Heart right ventricle (tissue), 16 donors: ENCODE data around the gene BABAM2. TPM values are rescaled to one million over a fixed set of nuclear protein-coding genes. Genes with fewer than 3 reads are reported as not detected.
"Not testable (repeated sequence)": the region's sequence is repeated elsewhere in the genome, so short reads cannot be mapped to it uniquely, and the experiment has no call there.

Source experiments
- ATAC-seq, 8 donors: fragments of 200-7000 bp; cut with Tn5 transposase; one replicate each; pipeline ENCODE4 v1.9.1; 2020; ENCODE audit warnings: mild to moderate bottlenecking in 8 of 8, moderate library complexity in 8 of 8, moderate number of reproducible peaks in 1 of 8
- DNase-seq, 2 donors: peaks; one replicate each; pipeline ENCODE4 v3.0.0-alpha.2; 2020
- H3K27ac ChIP-seq, 10 donors: fragments of 200-600 bp; sonication (generic) in 2 of 10; one replicate each; pipeline versions ENCODE4 v1.5.0 to v1.8.0; 2020 to 2022; ENCODE audit warnings: mild to moderate bottlenecking in 3 of 10
- H3K27me3 ChIP-seq, 7 donors: fragments of 200-600 bp; one replicate each; pipeline ENCODE4 v1.8.0; 2021 to 2022; ENCODE audit warnings: mild to moderate bottlenecking in 2 of 7
- H3K36me3 ChIP-seq, 9 donors: fragments of 200-600 bp; sonication (generic) in 1 of 9; one replicate each; pipeline versions ENCODE4 v1.5.0 to v1.8.0; 2020 to 2022; ENCODE audit warnings: mild to moderate bottlenecking in 2 of 9
- H3K4me1 ChIP-seq, 9 donors: fragments of 200-600 bp; sonication (generic) in 1 of 9; one replicate each; pipeline versions ENCODE4 v1.5.0 to v1.8.0; 2020 to 2022; ENCODE audit warnings: mild to moderate bottlenecking in 4 of 9
- H3K4me3 ChIP-seq, 10 donors: fragments of 200-600 bp; sonication (generic) in 2 of 10; one replicate each; pipeline versions ENCODE4 v1.5.0 to v1.8.0; 2020 to 2022; ENCODE audit warnings: mild to moderate bottlenecking in 7 of 10, moderate library complexity in 2 of 10
- H3K9me3 ChIP-seq, 11 donors: fragments of 200-600 bp in 10 of 11; sonication (generic) in 2 of 11; one replicate each; pipeline versions ENCODE4 v1.5.0 to v1.8.0; 2013 to 2022; ENCODE audit warnings: mild to moderate bottlenecking in 2 of 11, control low read depth in 1 of 11, moderate library complexity in 1 of 11
- WGBS, 2 donors: extraction: QIAGEN DNeasy Blood & Tissue Kit; methylation state at CpG; one replicate each; pipeline ENCODE4 v1.1.7; 2013; ENCODE audit warnings: inconsistent platforms in 1 of 2; 5-methylcytosine and 5-hydroxymethylcytosine counted together
- intact Hi-C, 10 donors: fragments of 100-400 bp; cut with DNase I; formaldehyde crosslinking; loops; one replicate each; pipeline versions ENCODE4 v1.11.1 to v1.14.2; 2022
- polyA plus RNA-seq, 2 donors: library from polyadenylated mRNA; stranded (reverse); fragments of 200-250 nt; gene quantifications; one replicate each; pipeline ENCODE4 v1.2.3, GENCODE V29; 2013
- total RNA-seq, 10 donors: library from RNA; stranded (reverse); fragmentation: NEBNext Ultra II Directional in 3 of 10; extraction: Animal tissue kit (Norgen Biotek cat#: 25700) in 3 of 10; gene quantifications; one replicate each; pipeline versions ENCODE4 v1.2.1 to v1.2.4, GENCODE V29; 2021 to 2023
- TF ChIP-seq, protein P1 (sequence below), 9 donors: fragments of 200-600 bp; sonication (generic) in 2 of 9; IDR thresholded peaks; one replicate each; pipeline versions ENCODE4 v1.5.0 to v1.8.0; 2021 to 2022; ENCODE audit warnings: antibody characterized with exemption in 9 of 9, mild to moderate bottlenecking in 5 of 9, moderate library complexity in 1 of 9
- donor health status: Arrhythmogenic right ventricular cardiomyopathy.
- donor health status: ischemic (EF 13 %, LVEDD 7.1; RV severe dilation, severe dysfunction).
- donor health status: healthy with polysubstance abuse.
- donor health status: DM: no; HTN: yes; CAD: no.
- donor health status: DM: no; HTN: no; CAD: no.
- donor health status: ischemic (EF 25% LVEDD 6.9; RV normal size, moderate dysfunction).
- donor health status: ischemic (EF 25% LVEDD 5.7; RV mildly dilated, moderate dysfunction).
- donor health status: healthy.
- donor health status: DM: yes; HTN: yes; CAD: no.
- donor health status: Ischemic cardiomyopathy.
- donor health status: ischemic (EF 35%, LVEDD 5.7; RV mildly dilated, moderate dysfunction).
- donor health status: nonischemic (EF 11% LVEDD 7.7; RV severe dilation, severe dysfunction).
- donor health status: DM: yes; HTN: yes; CAD: no.
- donor health status: PGD.
- donor health status: ischemic (EF 29% LVEDD 5.4; RV normal size, mild dysfunction).
- donor health status: nonischemic (EF 23%, LVEDD 6.1; RV moderate dilation, normal function).

The BABAM2 gene
- total and polyA plus RNA-seq, 12 donors = 13.3 to 83.4 (median 65.9) TPM

DNA sequence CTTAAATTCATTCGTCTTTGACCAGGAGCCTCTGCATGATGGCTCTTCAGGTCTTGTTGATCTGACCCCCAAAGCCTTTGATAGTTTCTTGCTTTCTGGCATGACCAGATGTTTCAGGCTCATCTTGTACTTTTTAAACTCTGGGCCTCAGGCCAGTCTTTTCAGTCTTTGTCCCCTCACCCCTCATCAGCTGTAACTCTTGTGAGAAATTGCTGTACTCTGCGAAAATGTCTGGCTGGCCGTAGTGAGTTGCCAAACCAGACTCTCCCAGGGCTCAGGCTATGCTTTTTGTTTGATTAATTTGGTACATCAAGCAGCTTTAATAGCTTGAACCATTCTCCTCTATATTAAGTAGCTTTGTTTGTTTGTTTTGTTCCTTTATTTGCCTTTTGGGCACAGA is 75.9 kb downstream of the BABAM2 start:
- 41 to 60% methylated on average over 3 of the region's 3 CpGs for WGBS, 2 donors
- peak in 1 of 2 donors; percentile 21 for DNase-seq

DNA sequence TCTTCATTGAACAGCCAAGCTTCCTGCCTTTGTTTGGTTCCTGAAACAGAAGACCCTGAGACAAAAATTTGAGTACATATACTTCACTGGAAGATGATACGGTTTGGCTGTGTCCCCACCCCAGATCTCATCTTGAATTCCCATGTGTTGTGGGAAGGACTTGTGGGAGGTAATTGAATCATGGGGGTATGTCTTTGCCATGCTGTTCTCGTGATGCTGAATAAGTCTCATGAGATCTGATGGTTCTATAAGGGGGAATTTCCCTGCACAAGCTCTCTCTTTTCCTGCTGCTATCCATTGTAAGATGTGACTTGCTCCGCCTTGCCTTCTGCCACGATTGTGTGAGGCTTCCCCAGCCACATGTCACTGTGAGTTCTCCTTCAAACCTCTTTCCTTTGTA is 76.5 kb downstream of the BABAM2 start:
- Histone ChIP-seq H3K36me3 (no peaks in the 10 kb centered on the region), H3K27ac (peak overlapping the region in 3 of 10 donors; percentile 10 to 73 (median 46)), H3K27me3 (no peaks in the 10 kb centered on the region), H3K9me3 (peaks cover 0 to 19% (median 0%) of the 10 kb centered on the region in 11 donors), H3K4me1 (peaks cover 0 to 33% (median 15%) of the 10 kb centered on the region in 9 donors), H3K4me3 (no peak overlapping the region)
- TF ChIP-seq, protein P1, sequence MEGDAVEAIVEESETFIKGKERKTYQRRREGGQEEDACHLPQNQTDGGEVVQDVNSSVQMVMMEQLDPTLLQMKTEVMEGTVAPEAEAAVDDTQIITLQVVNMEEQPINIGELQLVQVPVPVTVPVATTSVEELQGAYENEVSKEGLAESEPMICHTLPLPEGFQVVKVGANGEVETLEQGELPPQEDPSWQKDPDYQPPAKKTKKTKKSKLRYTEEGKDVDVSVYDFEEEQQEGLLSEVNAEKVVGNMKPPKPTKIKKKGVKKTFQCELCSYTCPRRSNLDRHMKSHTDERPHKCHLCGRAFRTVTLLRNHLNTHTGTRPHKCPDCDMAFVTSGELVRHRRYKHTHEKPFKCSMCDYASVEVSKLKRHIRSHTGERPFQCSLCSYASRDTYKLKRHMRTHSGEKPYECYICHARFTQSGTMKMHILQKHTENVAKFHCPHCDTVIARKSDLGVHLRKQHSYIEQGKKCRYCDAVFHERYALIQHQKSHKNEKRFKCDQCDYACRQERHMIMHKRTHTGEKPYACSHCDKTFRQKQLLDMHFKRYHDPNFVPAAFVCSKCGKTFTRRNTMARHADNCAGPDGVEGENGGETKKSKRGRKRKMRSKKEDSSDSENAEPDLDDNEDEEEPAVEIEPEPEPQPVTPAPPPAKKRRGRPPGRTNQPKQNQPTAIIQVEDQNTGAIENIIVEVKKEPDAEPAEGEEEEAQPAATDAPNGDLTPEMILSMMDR (IDR thresholded peaks at IDR 0.05) = no peak
- intact Hi-C loops = no loop called here
- DNase-seq = no peak
- 72 to 73% methylated on average over 4 of the region's 4 CpGs for WGBS, 2 donors
- no peak for ATAC-seq

More for the DNA sequence above, 75.9 kb downstream of the BABAM2 start:
- ATAC-seq = peak in 5 of 8 donors; percentile 53 to 92 (median 58)
- Histone ChIP-seq H3K4me3 (no peak overlapping the region), H3K9me3 (peaks cover 0 to 19% (median 0%) of the 10 kb centered on the region in 11 donors), H3K27me3 (no peaks in the 10 kb centered on the region), H3K27ac (peak overlapping the region in 4 of 10 donors; percentile 1 to 73 (median 28)), H3K36me3 (no peaks in the 10 kb centered on the region), H3K4me1 (peaks cover 0 to 32% (median 15%) of the 10 kb centered on the region in 9 donors)
- TF ChIP-seq, protein P1 (IDR thresholded peaks at IDR 0.05) = no peak
- intact Hi-C loops = no loop called here

DNA sequence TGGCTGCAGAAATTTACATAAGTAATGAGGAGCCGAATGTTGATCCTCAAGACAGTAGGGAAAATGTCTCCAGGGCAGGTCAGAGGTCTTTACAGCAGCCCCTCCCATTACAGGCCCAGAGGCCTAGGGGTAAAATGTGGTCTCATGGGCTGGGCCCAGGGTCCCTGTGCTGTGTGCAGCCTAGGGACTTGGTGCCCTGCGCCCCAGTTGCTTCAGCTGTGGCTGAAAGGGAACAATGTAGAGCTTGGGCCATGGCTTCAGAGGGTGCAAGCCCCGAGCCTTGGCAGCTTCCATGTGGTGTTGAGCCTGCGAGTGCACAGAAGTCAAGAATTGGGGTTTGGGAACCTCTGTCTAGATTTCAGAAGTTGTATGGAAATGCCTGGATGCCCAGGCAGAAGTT is 77.5 kb downstream of the BABAM2 start:
- intact Hi-C loops, ATAC-seq, H3K27ac ChIP-seq, DNase-seq, H3K4me3 ChIP-seq, H3K27me3 ChIP-seq, H3K36me3 ChIP-seq: not testable (repeated sequence)
- 96 to 100% methylated on average over 4 of the region's 4 CpGs for WGBS, 2 donors
- Histone ChIP-seq H3K9me3 (peaks cover 0 to 19% (median 0%) of the 10 kb centered on the region in 11 donors), H3K4me1 (peaks cover 0 to 33% (median 15%) of the 10 kb centered on the region in 9 donors)

DNA sequence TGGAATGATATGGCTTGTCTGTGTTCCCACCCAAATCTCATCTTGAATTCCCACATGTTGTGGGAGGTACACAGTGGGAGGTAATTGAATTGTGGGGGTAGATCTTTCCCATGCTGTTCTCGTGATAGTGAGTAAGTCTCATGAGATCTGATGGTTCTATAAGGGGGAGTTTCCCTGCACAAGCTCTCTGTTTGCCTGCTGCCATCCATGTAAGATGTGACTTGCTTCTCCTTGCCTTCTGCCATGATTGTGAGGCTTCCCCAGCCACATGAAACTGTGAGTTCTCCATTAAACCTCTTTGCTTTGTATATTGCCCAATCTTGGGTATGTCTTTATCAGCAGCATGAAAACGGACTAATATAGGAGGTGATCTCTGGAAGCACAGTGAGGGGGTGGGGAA is 78.4 kb downstream of the BABAM2 start:
- H3K9me3 ChIP-seq = peaks cover 0 to 19% (median 0%) of the 10 kb centered on the region in 11 donors
- peaks cover 0 to 33% (median 15%) of the 10 kb centered on the region in 9 donors for H3K4me1 ChIP-seq
- intact Hi-C loops, DNase-seq, H3K27ac ChIP-seq, ATAC-seq, H3K27me3 ChIP-seq, H3K4me3 ChIP-seq, H3K36me3 ChIP-seq: not testable (repeated sequence)
- 95 to 98% methylated on average over 2 of the region's 2 CpGs for WGBS, 2 donors

DNA sequence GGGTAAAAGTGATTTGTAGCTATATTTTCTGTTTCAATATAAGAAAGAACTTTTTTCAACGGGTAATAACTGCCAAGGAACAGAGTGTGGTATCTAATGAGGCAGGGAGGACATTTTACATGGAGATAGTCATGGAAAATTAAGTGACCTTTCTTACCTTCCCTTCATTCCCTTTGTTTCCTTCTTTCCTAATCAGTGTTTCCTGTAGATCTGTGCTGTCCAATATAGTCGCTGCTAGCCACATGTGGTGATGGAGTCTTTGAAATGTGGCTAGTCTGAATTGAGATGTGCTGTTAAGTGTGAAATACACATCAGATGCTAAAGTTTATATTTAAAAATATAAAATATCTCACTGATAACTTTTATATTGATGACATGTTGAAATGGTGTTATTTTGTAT is 81.8 kb downstream of the BABAM2 start:
- intact Hi-C loops = no loop called here
- no peak for DNase-seq
- Histone ChIP-seq H3K4me1 (peaks cover 0 to 12% (median 4%) of the 10 kb centered on the region in 9 donors), H3K27me3 (no peaks in the 10 kb centered on the region), H3K36me3 (no peaks in the 10 kb centered on the region), H3K9me3 (peaks cover 0 to 19% (median 0%) of the 10 kb centered on the region in 11 donors), H3K4me3 (no peak overlapping the region), H3K27ac (no peak overlapping the region)
- WGBS, 2 donors = 64 to 66% methylated on average over 2 of the region's 2 CpGs
- TF ChIP-seq, protein P1 (IDR thresholded peaks at IDR 0.05) = no peak
- ATAC-seq = no peak
